K562 (cell line): Measurements from ENCODE around the gene TMBIM4. TPM values are rescaled to one million over a fixed set of nuclear protein-coding genes. Genes with fewer than 3 reads are reported as not detected.

Experiments
- ATAC-seq: fragments of 200-7000 bp; cut with Tn5 transposase; 3 replicates; pipeline ENCODE4 v1.9.1; 2020; ENCODE audit warnings: moderate library complexity
- BruUV-seq: library from RNA; stranded (reverse); fragments of 400-500 nt; replicated peaks from 2 replicates; lab custom pipeline; 2021; lab: Mats Ljungman, UMichigan
- CTCF ChIA-PET: fragments of 300-600 bp; formaldehyde crosslinking; extraction: SDS; loops from one replicate; lab custom pipeline; 2021; ENCODE audit warnings: low intra/inter-chr PET ratio; lab: Yijun Ruan, JAX
- POLR2A ChIA-PET: fragments of 300-600, 350-650 bp; sonication (Branson Sonifier 250); formaldehyde crosslinking; extraction: SDS; loops from one replicate; lab custom pipeline; 2021; ENCODE audit warnings: antibody characterized with exemption, inconsistent platforms; lab: Yijun Ruan, JAX
- DNase-seq, 4 experiments: peaks; one replicate each; pipeline versions ENCODE4 v3.0.0 to v3.0.0-alpha.2; 2011 to 2018; ENCODE audit warnings: low spot score in 3 of 4, mixed read lengths in 3 of 4; ENCODE audit errors: extremely low read depth in 1 of 4
- FAIRE-seq: peaks from 2 replicates; lab custom pipeline; 2011; peaks lifted over from hg19 to GRCh38; lab: Jason Lieb, UNC
- H2AFZ ChIP-seq: 2 replicates; pipeline ENCODE4 v1.6.0; 2011; ENCODE audit warnings: low read depth, low read length, control low read depth, inconsistent platforms
- H3K27ac ChIP-seq: fragments of 200-600 bp; 3 replicates; pipeline ENCODE4 v1.8.0; 2011; ENCODE audit warnings: low read depth, mild to moderate bottlenecking, control low read depth, inconsistent platforms, low read length, moderate library complexity, mixed read lengths; ENCODE audit errors: extremely low read depth
- H3K27me3 ChIP-seq, 2 experiments: fragments of 300-600 bp in 1 of 2; 2 replicates in 1 of 2; 3 replicates in 1 of 2; pipeline versions ENCODE4 v1.6.0 to v1.8.0; 2011; ENCODE audit warnings: inconsistent platforms in 2 of 2, low read length in 2 of 2, mild to moderate bottlenecking in 1 of 2, mixed read lengths in 1 of 2, moderate library complexity in 1 of 2; ENCODE audit not compliant: control insufficient read depth in 2 of 2, insufficient read depth in 2 of 2
- H3K36me3 ChIP-seq: fragments of 300-600 bp; 3 replicates; pipeline ENCODE4 v1.8.0; 2011; ENCODE audit warnings: mild to moderate bottlenecking, low read length, inconsistent platforms; ENCODE audit not compliant: control insufficient read depth, insufficient read depth
- H3K4me1 ChIP-seq, 2 experiments: fragments of 200-600 bp in 1 of 2; replicated peaks in 1 of 2; 2 replicates in 1 of 2; 3 replicates in 1 of 2; pipeline versions ENCODE4 v1.5.1 to v1.8.0; 2011; ENCODE audit warnings: inconsistent platforms in 2 of 2, low read length in 2 of 2, mild to moderate bottlenecking in 1 of 2, mixed read lengths in 1 of 2, moderate library complexity in 1 of 2; ENCODE audit not compliant: control insufficient read depth in 2 of 2, insufficient read depth in 2 of 2
- H3K4me2 ChIP-seq: 2 replicates; pipeline ENCODE4 v1.6.1; 2011; ENCODE audit warnings: low read length, control low read depth, inconsistent platforms, mixed read lengths; ENCODE audit not compliant: insufficient read depth
- H3K4me3 ChIP-seq: fragments of 200-600 bp; sonication (generic), shearing (Covaris generic); 2 replicates; pipeline ENCODE4 v1.5.1; 2016; ENCODE audit warnings: control low read depth, inconsistent platforms
- H3K79me2 ChIP-seq: fragments of 200-600 bp; 3 replicates; pipeline ENCODE4 v1.8.0; 2011; ENCODE audit warnings: low read length, inconsistent platforms; ENCODE audit not compliant: control insufficient read depth, insufficient read depth
- H3K9ac ChIP-seq, 2 experiments: 2 replicates each; pipeline versions ENCODE4 v1.6.0 to v1.6.1; 2011; ENCODE audit warnings: low read depth in 2 of 2, low read length in 2 of 2, control low read depth in 1 of 2, inconsistent platforms in 1 of 2, mild to moderate bottlenecking in 1 of 2, mixed read lengths in 1 of 2; ENCODE audit not compliant: insufficient read depth in 1 of 2
- H3K9me1 ChIP-seq: one replicate; pipeline ENCODE4 v1.6.0; 2011; ENCODE audit warnings: inconsistent platforms, mild to moderate bottlenecking, low read length, moderate library complexity; ENCODE audit not compliant: control insufficient read depth, insufficient read depth
- H3K9me3 ChIP-seq: replicated peaks from 2 replicates; pipeline ENCODE4 v1.5.1; 2011; ENCODE audit warnings: low read depth, low read length, inconsistent platforms; ENCODE audit not compliant: control insufficient read depth, insufficient read depth
- H4K20me1 ChIP-seq: replicated peaks from 2 replicates; pipeline ENCODE4 v1.6.1; 2011; ENCODE audit warnings: low read length, inconsistent platforms, mixed read lengths; ENCODE audit not compliant: control insufficient read depth, insufficient read depth
- ARID1B ChIP-seq: fragments of 450-650 bp; IDR thresholded peaks from 2 replicates; pipeline ENCODE4 v1.6.1; 2016; ENCODE audit warnings: antibody characterized with exemption, mild to moderate bottlenecking, inconsistent platforms
- CGGBP1 ChIP-seq: fragments of 250-450 bp; sonication (Bioruptor Pico); IDR thresholded peaks from 2 replicates; pipeline ENCODE4 v1.9.0; 2021; ENCODE audit warnings: mild to moderate bottlenecking
- DIDO1 ChIP-seq: fragments of 450-650 bp; IDR thresholded peaks from 2 replicates; pipeline ENCODE4 v1.6.1; 2016; ENCODE audit warnings: low read depth, missing biosample characterization, missing genetic modification characterization
- ETV5 ChIP-seq: sonication (generic); formaldehyde crosslinking; IDR thresholded peaks from 2 replicates; pipeline ENCODE4 v1.4.0; 2020; ENCODE audit warnings: low read depth, mild to moderate bottlenecking, missing genetic modification reagents
- HDGF ChIP-seq: fragments of 450-650 bp; IDR thresholded peaks from 2 replicates; pipeline ENCODE4 v1.6.1; 2016
- THRAP3 ChIP-seq: fragments of 450-650 bp; IDR thresholded peaks from 2 replicates; pipeline ENCODE4 v1.6.1; 2016; ENCODE audit warnings: mild to moderate bottlenecking, inconsistent platforms, borderline replicate concordance
- ZBTB9 ChIP-seq: fragments of 450-650 bp; formaldehyde crosslinking; IDR thresholded peaks from 2 replicates; pipeline ENCODE4 v1.4.0; 2020; ENCODE audit warnings: mild to moderate bottlenecking, moderate library complexity
- ZNF354B ChIP-seq: fragments of 250-450 bp; sonication (Bioruptor Pico); IDR thresholded peaks from 2 replicates; pipeline ENCODE4 v1.4.0; 2020
- ZNF655 ChIP-seq: fragments of 250-450 bp; sonication (Bioruptor Pico); IDR thresholded peaks from 2 replicates; pipeline ENCODE4 v1.5.0; 2021
- WGBS: fragments of 100-300 bp; shearing (Covaris generic); methylation state at CpG from one replicate; pipeline ENCODE4 v1.1.6; 2016; ENCODE audit warnings: low coverage, mixed read lengths; ENCODE audit not compliant: insufficient coverage; ENCODE audit errors: missing lambda C conversion rate; 5-methylcytosine and 5-hydroxymethylcytosine counted together
- in situ Hi-C: fragments of 300-500 bp; cut with MboI; formaldehyde crosslinking; loops from 4 replicates; pipeline ENCODE4 v1.15.0; 2018; ENCODE audit warnings: inconsistent platforms, mixed read lengths
- intact Hi-C: fragments of 100-400 bp; cut with micrococcal nuclease; formaldehyde crosslinking; loops from 2 replicates; pipeline ENCODE4 v1.14.2; 2022
- polyA plus RNA-seq, 8 experiments: library from polyadenylated mRNA; depleted of rRNA in 4 of 8; stranded (reverse) in 5 of 8; unstranded in 3 of 8; fragments of >200 nt; fragmentation: Nextera tagmentation in 2 of 8; fragmentation: Illumina TruSeq in 1 of 8; extraction: Ambion mirVana in 2 of 8; extraction: Trizol in 1 of 8; gene quantifications; 2 replicates each; pipeline versions ENCODE4 v1.2.1 to v1.2.3, GENCODE V29; 2011 to 2014; ENCODE audit warnings: inconsistent platforms in 1 of 8, missing spikeins in 1 of 8
- total RNA-seq, 7 experiments: library from RNA; depleted of rRNA in 6 of 7; stranded (reverse); fragments of >200 nt in 6 of 7; fragmentation: Illumina TruSeq in 2 of 7; extraction: Trizol in 2 of 7; gene quantifications; 2 replicates each; pipeline versions ENCODE4 v1.2.1 to v1.2.3, GENCODE V29; 2011 to 2021; ENCODE audit warnings: low replicate concordance in 1 of 7
- TF ChIP-seq, protein P1 (sequence below), 2 experiments: IDR thresholded peaks; 2 replicates each; pipeline ENCODE4 v1.6.1; 2011; ENCODE audit warnings: borderline replicate concordance in 1 of 2, control low read depth in 1 of 2, low read depth in 1 of 2, low read length in 1 of 2, mild to moderate bottlenecking in 1 of 2, mixed read lengths in 1 of 2, moderate library complexity in 1 of 2; ENCODE audit not compliant: insufficient read depth in 1 of 2, insufficient read length in 1 of 2, poor library complexity in 1 of 2, severe bottlenecking in 1 of 2; ENCODE audit errors: extremely low read depth in 1 of 2
- TF ChIP-seq, protein P2 (sequence below), 2 experiments: fragments of 150-350 bp in 1 of 2; IDR thresholded peaks; 2 replicates each; pipeline ENCODE4 v1.6.1; 2012 to 2016; ENCODE audit warnings: low read depth in 2 of 2, low read length in 2 of 2, mild to moderate bottlenecking in 1 of 2, moderate library complexity in 1 of 2
- TF ChIP-seq, protein P3 (sequence below): fragments of 450-650 bp; IDR thresholded peaks from 2 replicates; pipeline ENCODE4 v1.6.1; 2017; ENCODE audit warnings: antibody characterized with exemption

The TMBIM4 gene
- total and polyA plus RNA-seq, 9 of the 15 experiments (the other 6 are each of a cell fraction or from before 2014, with no cell fraction given): 18.6 to 272 (median 50.0) TPM

GRCh38 chr12:66166561-66166960 lies 3.2 kb downstream of the TMBIM4 start:
- H4K20me1 ChIP-seq: no peaks in the 10 kb centered on the region; the same call in 1 of the 2 replicates
- BruUV-seq: no TSS peak
- H2AFZ ChIP-seq: no peak overlapping the region
- DNase-seq (no peak), ATAC-seq (no peak), FAIRE-seq (no peak)
- in situ Hi-C loops (no loop called here), intact Hi-C loops (no loop called here)
- CTCF ChIA-PET: no interaction called here
- H3K36me3 ChIP-seq: peaks cover 11% of the 10 kb centered on the region
- H3K9me3 ChIP-seq: no peaks in the 10 kb centered on the region
- H3K9me1 ChIP-seq: no peaks in the 10 kb centered on the region
- no peaks in the 10 kb centered on the region for H3K27me3 ChIP-seq
- no peak overlapping the region for H3K9ac ChIP-seq
- WGBS: 92% methylated on average over 2 of the region's 2 CpGs
- H3K4me3 ChIP-seq: no peak overlapping the region
- H3K79me2 ChIP-seq: peaks cover 74% of the 10 kb centered on the region
- POLR2A ChIA-PET: interaction anchor here (0.7 kb wide), 1 partner anchor 1009 kb away, joined by 3 read pairs; no protein-coding TSS in a partner anchor
- no peak overlapping the region for H3K4me2 ChIP-seq
- no peak overlapping the region for H3K27ac ChIP-seq
- peaks cover 5 to 8% of the 10 kb centered on the region in 2 experiments; a peak in 4 of 5 replicates for H3K4me1 ChIP-seq
- TF ChIP-seq ARID1B (no peak), DIDO1 (tag) (no peak), ZBTB9 (CRISPR knock-in tag) (no peak), ETV5 (no peak), HDGF (no peak), ZNF655 (CRISPR knock-in tag) (no peak), ZNF354B (CRISPR knock-in tag) (no peak), CGGBP1 (CRISPR knock-in tag) (no peak), THRAP3 (no peak)
- TF ChIP-seq, protein P1, sequence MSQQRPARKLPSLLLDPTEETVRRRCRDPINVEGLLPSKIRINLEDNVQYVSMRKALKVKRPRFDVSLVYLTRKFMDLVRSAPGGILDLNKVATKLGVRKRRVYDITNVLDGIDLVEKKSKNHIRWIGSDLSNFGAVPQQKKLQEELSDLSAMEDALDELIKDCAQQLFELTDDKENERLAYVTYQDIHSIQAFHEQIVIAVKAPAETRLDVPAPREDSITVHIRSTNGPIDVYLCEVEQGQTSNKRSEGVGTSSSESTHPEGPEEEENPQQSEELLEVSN (IDR thresholded peaks at IDR 0.05; ENCODE audit: borderline replicate concordance in 1 of 2, extremely low read depth in 1 of 2, insufficient read depth in 1 of 2, insufficient read length in 1 of 2, low read depth in 1 of 2, low read length in 1 of 2, poor library complexity in 1 of 2, severe bottlenecking in 1 of 2): no peak
- TF ChIP-seq, protein P2, sequence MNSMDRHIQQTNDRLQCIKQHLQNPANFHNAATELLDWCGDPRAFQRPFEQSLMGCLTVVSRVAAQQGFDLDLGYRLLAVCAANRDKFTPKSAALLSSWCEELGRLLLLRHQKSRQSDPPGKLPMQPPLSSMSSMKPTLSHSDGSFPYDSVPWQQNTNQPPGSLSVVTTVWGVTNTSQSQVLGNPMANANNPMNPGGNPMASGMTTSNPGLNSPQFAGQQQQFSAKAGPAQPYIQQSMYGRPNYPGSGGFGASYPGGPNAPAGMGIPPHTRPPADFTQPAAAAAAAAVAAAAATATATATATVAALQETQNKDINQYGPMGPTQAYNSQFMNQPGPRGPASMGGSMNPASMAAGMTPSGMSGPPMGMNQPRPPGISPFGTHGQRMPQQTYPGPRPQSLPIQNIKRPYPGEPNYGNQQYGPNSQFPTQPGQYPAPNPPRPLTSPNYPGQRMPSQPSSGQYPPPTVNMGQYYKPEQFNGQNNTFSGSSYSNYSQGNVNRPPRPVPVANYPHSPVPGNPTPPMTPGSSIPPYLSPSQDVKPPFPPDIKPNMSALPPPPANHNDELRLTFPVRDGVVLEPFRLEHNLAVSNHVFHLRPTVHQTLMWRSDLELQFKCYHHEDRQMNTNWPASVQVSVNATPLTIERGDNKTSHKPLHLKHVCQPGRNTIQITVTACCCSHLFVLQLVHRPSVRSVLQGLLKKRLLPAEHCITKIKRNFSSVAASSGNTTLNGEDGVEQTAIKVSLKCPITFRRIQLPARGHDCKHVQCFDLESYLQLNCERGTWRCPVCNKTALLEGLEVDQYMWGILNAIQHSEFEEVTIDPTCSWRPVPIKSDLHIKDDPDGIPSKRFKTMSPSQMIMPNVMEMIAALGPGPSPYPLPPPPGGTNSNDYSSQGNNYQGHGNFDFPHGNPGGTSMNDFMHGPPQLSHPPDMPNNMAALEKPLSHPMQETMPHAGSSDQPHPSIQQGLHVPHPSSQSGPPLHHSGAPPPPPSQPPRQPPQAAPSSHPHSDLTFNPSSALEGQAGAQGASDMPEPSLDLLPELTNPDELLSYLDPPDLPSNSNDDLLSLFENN (IDR thresholded peaks at IDR 0.05; ENCODE audit: low read depth in 2 of 2, low read length in 2 of 2): no peak
- TF ChIP-seq, protein P3, sequence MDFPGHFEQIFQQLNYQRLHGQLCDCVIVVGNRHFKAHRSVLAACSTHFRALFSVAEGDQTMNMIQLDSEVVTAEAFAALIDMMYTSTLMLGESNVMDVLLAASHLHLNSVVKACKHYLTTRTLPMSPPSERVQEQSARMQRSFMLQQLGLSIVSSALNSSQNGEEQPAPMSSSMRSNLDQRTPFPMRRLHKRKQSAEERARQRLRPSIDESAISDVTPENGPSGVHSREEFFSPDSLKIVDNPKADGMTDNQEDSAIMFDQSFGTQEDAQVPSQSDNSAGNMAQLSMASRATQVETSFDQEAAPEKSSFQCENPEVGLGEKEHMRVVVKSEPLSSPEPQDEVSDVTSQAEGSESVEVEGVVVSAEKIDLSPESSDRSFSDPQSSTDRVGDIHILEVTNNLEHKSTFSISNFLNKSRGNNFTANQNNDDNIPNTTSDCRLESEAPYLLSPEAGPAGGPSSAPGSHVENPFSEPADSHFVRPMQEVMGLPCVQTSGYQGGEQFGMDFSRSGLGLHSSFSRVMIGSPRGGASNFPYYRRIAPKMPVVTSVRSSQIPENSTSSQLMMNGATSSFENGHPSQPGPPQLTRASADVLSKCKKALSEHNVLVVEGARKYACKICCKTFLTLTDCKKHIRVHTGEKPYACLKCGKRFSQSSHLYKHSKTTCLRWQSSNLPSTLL: no peak
